Measurements from ENCODE around the gene TNIP1.

DNA sequence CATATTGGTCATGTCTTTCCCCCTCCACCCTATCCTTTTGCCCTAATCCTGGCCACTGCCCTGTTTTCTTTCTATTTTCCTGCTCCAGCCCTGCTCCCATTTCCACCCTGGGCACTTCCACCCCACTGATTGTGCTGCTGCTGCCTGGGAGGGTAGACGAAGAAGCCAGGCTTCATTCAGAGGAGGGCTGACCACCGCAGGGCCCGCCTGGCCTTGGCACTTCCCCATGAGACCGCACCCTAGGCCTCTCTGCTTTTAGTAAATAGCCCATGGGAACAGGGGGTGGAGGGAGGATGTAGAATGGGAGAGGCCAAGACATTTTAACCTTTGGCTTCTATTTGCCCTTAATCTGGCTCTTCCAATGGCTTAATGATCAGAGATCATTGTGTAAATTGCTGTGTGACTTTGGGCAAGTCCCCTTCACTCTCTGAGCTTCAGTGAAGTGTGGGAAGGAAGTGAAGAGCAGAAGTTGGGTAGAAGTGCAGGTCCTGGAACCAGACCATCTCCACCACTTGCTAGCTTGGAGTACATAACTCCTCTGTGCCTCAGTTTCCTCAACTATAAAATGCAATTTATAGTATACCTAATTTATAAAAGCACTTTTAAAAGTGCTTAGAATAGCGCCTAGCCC, 74.0 kb downstream of the TNIP1 start:
- TF ChIP-seq, protein P1, sequence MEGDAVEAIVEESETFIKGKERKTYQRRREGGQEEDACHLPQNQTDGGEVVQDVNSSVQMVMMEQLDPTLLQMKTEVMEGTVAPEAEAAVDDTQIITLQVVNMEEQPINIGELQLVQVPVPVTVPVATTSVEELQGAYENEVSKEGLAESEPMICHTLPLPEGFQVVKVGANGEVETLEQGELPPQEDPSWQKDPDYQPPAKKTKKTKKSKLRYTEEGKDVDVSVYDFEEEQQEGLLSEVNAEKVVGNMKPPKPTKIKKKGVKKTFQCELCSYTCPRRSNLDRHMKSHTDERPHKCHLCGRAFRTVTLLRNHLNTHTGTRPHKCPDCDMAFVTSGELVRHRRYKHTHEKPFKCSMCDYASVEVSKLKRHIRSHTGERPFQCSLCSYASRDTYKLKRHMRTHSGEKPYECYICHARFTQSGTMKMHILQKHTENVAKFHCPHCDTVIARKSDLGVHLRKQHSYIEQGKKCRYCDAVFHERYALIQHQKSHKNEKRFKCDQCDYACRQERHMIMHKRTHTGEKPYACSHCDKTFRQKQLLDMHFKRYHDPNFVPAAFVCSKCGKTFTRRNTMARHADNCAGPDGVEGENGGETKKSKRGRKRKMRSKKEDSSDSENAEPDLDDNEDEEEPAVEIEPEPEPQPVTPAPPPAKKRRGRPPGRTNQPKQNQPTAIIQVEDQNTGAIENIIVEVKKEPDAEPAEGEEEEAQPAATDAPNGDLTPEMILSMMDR (IDR thresholded peaks at IDR 0.05): no peak
- no peak for TF ChIP-seq POLR2AphosphoS5 (IDR thresholded peaks at IDR 0.05)
- TF ChIP-seq POLR2A (IDR thresholded peaks at IDR 0.05; ENCODE audit: low read depth): no peak

Data from esophagus muscularis mucosa (tissue), 3 donors.